GM15510 (cell line): ENCODE data around the gene ZNF652.

Source experiments
- POLR2A ChIP-seq: IDR thresholded peaks from 3 replicates; pipeline ENCODE4 v1.6.1; 2011; ENCODE audit warnings: borderline replicate concordance; ENCODE audit not compliant: insufficient read length; ENCODE audit errors: extremely low read depth

ZNF652 gene

DNA sequence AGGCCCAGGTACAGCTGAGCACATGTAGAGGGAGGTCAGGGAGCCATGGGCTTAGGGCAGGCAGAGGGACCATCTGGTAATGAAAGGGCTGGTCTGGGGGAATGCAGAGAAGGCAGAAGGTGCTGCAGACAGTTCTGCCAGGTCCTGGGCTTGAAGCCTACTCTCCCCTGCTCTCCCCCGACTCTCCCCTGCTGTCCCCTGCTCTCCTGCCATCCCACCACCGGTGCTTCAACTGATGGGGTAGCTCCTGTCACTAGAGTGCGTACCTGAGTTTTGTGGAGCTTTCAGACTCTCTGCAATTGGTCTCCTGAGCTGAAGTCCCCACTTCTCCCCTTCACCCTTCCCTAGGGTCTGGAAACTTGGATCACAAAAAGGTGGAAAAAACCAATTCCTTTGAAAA is 94.1 kb downstream of the ZNF652 start:
- TF ChIP-seq POLR2A, result no peak

DNA sequence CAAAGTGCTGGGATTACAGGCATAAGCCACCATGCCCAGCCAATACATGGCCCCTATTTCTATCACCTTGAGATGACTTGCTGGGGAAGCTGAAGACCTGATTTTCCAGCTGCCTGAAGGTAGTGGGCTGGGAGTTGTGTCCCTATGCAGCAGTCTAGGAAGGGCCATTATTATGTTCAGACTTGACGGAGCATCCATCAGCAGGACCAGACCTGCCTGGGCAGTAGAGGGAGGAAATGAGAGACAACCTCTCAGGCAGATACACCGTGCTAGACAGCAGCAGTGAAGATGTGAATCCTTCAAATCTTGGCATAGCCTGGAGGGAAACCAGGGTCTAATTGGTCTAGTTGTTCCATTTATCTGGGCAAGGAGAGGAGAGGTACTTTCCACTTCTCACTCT is 95.8 kb downstream of the ZNF652 start:
- no peak for TF ChIP-seq POLR2A

- no peak for TF ChIP-seq POLR2A
Observed at GRCh38 chr17:49260817-49261291, 101.2 kb downstream of the ZNF652 start.

DNA sequence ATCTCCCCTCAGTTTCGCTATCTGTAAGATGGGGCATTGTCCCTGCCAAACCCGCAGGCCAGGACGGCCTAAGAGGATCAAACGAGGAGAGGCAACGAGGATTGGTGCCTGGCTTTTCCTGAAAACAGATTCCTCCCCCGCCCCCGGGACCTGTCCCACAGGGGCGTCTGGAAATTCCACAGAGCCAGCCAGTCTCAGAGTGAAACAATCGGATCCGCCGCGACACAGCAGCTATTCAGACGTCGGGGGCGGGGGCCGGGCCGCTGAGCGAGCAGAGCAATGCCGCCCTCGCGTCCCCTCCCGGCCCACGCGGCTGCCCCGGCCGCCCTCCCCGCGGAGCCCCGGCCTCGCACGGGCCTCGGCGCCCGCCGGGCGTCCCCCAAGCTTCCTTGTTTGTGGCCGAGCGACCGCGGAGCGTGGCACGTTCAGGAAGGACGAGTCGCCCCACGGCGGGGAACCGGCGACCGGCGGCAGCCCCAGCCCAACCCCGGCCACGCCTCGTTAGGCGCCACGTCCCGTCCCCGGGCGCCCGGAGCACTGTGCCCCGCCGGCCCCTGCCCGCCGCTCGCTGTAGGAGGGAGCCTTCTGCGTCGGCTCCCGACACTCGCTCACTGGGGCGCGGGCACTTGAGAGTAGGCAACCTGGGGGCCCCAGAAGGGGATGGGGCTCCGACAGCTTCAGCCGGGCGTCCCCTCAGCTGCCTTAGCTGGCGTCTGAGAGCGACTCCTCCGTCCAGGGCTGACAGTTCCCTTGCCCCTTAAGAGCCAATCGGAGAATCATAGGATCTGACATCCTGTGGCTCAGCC is 101.8 kb downstream of the ZNF652 start:
- no peak for TF ChIP-seq POLR2A

GRCh38 chr17:49259663-49260010 is 102.4 kb downstream of the ZNF652 start:
- no peak for TF ChIP-seq POLR2A

DNA sequence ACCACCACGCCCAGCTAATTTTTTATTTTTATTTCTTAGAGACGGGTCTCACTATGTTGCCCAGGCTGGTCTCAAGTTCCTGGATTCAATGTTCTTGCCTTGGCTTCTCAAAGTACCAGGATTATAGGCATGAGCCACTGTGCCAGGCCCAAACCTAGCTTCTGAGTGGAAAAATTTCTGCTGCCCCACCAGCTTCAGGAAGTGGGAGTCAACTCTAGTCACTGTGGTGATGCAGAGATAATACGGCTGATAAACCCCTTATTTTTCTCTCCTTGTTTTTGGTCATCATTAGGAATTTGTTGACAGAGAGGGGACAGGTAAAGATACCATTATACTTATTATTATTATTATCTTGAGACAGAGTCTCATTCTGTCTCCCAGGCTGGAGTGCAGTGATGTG is 103.7 kb downstream of the ZNF652 start:
- no peak for TF ChIP-seq POLR2A

- TF ChIP-seq POLR2A, result no peak
Observed at GRCh38 chr17:49255125-49255524, 106.9 kb downstream of the ZNF652 start.

DNA sequence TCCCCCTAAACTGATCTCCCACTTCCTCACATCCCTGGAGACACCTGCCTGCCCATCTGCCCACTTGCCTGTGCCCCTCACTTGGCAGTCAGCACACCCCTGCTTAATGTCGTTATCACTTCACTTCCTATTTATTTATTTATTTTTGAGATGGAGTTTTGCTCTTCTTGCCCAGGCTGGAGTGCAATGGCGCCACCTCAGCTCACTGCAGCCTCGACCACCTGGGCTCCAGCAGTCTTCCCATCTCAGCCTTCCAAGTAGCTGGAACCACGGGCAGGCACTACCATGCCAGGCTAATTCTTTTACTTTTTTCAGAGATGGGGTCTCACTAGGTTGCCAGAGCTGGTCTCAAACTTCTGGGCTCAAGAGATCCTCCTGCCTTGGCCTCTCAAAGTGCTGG is 108.0 kb downstream of the ZNF652 start:
- no peak for TF ChIP-seq POLR2A

GRCh38 chr17:49252148-49252695 is 109.8 kb downstream of the ZNF652 start:
- TF ChIP-seq POLR2A, result no peak

DNA sequence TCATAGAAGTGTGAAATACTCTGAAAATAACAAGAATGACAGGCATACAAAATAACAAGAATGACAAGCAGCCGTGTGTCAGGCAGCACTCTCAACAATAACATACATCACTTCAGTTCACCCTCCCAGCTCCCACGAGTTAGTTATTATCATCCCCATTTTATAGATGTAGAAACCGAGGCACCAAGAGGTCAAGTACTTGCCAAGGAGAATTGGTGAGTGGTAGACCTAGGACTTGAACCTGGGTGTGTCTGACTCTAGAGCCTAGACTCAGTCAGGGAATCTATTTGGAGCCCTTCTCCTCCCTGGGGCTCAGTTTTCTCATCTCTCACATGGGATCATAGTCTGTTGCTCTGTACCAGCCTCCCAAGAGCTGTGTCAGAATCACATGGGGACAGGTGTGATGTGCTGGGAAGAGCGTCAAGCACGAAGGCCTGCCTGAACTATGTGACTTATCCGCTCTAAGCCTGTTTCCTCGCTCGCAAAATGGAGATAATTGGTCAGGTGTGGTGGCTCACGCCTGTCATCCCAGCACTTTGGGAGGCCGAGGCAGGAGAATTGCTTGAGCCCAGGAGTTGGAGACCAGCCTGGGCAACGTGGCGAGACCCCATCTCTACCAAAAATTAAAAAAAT is 112.0 kb downstream of the ZNF652 start:
- TF ChIP-seq POLR2A, result no peak

DNA sequence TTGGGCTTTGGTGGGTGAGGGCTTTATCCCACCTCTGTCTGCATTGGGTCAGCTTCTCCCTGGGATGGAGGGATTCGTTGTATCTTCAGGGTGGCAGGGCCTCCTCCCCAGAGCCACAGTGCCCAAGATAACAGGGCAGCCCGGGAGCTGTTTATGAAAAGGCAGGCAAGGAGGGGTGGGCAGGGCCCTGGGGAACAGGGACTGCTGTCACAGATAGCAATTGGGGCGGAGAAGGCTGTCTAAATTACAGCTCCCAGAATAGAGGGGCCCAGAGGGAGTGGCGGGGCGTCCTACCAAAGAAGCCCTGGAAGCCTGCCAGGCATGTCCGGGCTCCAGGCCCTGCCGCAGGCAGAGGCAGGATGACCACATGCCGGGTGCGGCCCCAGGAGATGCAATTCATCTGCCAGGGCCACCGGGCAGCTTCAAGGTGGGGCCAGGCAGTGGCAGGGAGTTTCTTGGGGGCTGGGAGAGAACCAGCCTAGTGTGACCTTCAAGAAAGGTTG is 112.7 kb downstream of the ZNF652 start:
- TF ChIP-seq POLR2A, result no peak

DNA sequence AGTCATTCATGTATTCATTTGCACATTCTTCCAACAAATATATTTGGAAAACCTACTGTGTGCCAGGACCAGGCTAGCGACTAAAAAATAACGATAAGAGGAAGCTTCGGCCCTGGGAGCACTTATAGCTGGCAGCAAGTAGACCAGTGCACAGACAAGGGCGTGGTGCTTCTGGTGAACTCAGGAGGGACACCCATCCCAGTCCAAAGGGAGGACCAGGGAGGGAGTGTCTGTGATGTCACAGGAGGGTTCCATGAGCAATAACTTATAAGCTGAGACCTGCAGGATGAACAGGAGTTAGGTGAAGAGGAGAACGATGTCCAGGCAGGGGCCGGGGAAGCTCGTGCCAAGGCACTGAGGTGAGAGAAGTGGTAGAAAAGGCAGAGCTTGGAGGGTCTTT is 114.1 kb downstream of the ZNF652 start:
- TF ChIP-seq POLR2A, result no peak

DNA sequence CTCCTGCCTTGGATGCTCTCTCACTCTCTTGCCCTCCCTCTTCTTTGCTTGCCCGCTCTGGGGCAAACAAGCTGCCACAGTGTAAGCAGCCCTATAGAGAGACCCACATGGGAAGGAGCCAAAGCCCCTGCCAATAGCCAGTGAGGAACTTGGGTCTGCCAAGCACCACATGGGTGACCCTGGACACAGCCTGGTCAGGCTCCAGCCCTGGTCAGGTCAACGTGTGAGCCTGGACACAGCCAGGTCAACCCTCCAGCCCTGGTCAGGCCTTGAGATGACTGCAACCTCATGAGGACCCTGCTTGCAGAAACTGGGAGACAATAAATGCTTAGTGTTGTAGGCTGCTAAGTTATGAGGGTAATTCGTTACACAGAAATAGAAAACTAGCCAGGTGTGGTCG is 117.2 kb downstream of the ZNF652 start:
- no peak for TF ChIP-seq POLR2A
